DOHH2 (cell line): ENCODE results near the gene DACT1.
"Not testable (repeated sequence)": the region's sequence is repeated elsewhere in the genome, so short reads cannot be mapped to it uniquely, and the experiment has no call there.

Experiments used
- H3F3A ChIP-seq: fragments of 200-600 bp; sonication (generic), shearing (Covaris generic); 2 replicates; pipeline ENCODE4 v1.6.0; 2016; ENCODE audit warnings: antibody characterized with exemption, mild to moderate bottlenecking; ENCODE audit not compliant: control insufficient read depth, insufficient read depth
- H3K27ac ChIP-seq: fragments of 200-600 bp; sonication (generic); 2 replicates; pipeline ENCODE4 v1.5.1; 2014; ENCODE audit warnings: low read depth, mild to moderate bottlenecking, low read length, moderate library complexity
- H3K27me3 ChIP-seq: fragments of 200-600 bp; sonication (generic); 2 replicates; pipeline ENCODE4 v1.6.1; 2014; ENCODE audit warnings: mild to moderate bottlenecking, low read length, mixed read lengths; ENCODE audit not compliant: control insufficient read depth
- H3K36me3 ChIP-seq: fragments of 200-600 bp; sonication (generic); 2 replicates; pipeline ENCODE4 v1.6.1; 2014; ENCODE audit warnings: mild to moderate bottlenecking, low read length, moderate library complexity, mixed read lengths; ENCODE audit not compliant: control insufficient read depth
- H3K4me1 ChIP-seq: fragments of 200-600 bp; sonication (generic); 2 replicates; pipeline ENCODE4 v1.6.1; 2014; ENCODE audit warnings: mild to moderate bottlenecking, low read length, mixed read lengths; ENCODE audit not compliant: control insufficient read depth
- H3K4me2 ChIP-seq: fragments of 200-600 bp; sonication (generic); 2 replicates; pipeline ENCODE4 v1.6.0; 2014; ENCODE audit warnings: mild to moderate bottlenecking, low read length, moderate library complexity
- H3K4me3 ChIP-seq: fragments of 200-600 bp; sonication (generic); 2 replicates; pipeline ENCODE4 v1.5.1; 2014; ENCODE audit warnings: mild to moderate bottlenecking, low read length, mixed read lengths
- H3K79me2 ChIP-seq: fragments of 200-600 bp; sonication (generic); 2 replicates; pipeline ENCODE4 v1.6.1; 2014; ENCODE audit warnings: mild to moderate bottlenecking, low read length, mixed read lengths; ENCODE audit not compliant: control insufficient read depth
- H3K9me2 ChIP-seq: fragments of 200-600 bp; sonication (generic); replicated peaks from 2 replicates; pipeline ENCODE4 v1.6.1; 2014; ENCODE audit warnings: mild to moderate bottlenecking, low read length, mixed read lengths; ENCODE audit not compliant: control insufficient read depth
- H3K9me3 ChIP-seq: fragments of 200-600 bp; sonication (generic); 2 replicates; pipeline ENCODE4 v1.6.1; 2014; ENCODE audit warnings: antibody characterized with exemption, low read length, mixed read lengths; ENCODE audit not compliant: control insufficient read depth, insufficient read depth
- H4K20me1 ChIP-seq: fragments of 200-600 bp; sonication (generic); 2 replicates; pipeline ENCODE4 v1.6.0; 2014; ENCODE audit warnings: low read depth, mild to moderate bottlenecking, antibody characterized with exemption, low read length, moderate library complexity; ENCODE audit not compliant: control insufficient read depth, insufficient read depth
- EZH2phosphoT487 ChIP-seq: fragments of 200-600 bp; sonication (generic); IDR thresholded peaks from 2 replicates; pipeline ENCODE4 v1.6.1; 2017; ENCODE audit warnings: borderline replicate concordance, mild to moderate bottlenecking, antibody characterized with exemption, low read length, moderate library complexity, mixed read lengths
- TF ChIP-seq, protein P1 (sequence below): fragments of 200-600 bp; sonication (generic); IDR thresholded peaks from one replicate; pipeline ENCODE4 v1.5.1; 2014; ENCODE audit warnings: antibody characterized with exemption, mild to moderate bottlenecking, low read depth, low read length; ENCODE audit not compliant: poor library complexity, severe bottlenecking

Gene DACT1, protein sequence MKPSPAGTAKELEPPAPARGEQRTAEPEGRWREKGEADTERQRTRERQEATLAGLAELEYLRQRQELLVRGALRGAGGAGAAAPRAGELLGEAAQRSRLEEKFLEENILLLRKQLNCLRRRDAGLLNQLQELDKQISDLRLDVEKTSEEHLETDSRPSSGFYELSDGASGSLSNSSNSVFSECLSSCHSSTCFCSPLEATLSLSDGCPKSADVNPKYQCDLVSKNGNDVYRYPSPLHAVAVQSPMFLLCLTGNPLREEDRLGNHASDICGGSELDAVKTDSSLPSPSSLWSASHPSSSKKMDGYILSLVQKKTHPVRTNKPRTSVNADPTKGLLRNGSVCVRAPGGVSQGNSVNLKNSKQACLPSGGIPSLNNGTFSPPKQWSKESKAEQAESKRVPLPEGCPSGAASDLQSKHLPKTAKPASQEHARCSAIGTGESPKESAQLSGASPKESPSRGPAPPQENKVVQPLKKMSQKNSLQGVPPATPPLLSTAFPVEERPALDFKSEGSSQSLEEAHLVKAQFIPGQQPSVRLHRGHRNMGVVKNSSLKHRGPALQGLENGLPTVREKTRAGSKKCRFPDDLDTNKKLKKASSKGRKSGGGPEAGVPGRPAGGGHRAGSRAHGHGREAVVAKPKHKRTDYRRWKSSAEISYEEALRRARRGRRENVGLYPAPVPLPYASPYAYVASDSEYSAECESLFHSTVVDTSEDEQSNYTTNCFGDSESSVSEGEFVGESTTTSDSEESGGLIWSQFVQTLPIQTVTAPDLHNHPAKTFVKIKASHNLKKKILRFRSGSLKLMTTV

DNA sequence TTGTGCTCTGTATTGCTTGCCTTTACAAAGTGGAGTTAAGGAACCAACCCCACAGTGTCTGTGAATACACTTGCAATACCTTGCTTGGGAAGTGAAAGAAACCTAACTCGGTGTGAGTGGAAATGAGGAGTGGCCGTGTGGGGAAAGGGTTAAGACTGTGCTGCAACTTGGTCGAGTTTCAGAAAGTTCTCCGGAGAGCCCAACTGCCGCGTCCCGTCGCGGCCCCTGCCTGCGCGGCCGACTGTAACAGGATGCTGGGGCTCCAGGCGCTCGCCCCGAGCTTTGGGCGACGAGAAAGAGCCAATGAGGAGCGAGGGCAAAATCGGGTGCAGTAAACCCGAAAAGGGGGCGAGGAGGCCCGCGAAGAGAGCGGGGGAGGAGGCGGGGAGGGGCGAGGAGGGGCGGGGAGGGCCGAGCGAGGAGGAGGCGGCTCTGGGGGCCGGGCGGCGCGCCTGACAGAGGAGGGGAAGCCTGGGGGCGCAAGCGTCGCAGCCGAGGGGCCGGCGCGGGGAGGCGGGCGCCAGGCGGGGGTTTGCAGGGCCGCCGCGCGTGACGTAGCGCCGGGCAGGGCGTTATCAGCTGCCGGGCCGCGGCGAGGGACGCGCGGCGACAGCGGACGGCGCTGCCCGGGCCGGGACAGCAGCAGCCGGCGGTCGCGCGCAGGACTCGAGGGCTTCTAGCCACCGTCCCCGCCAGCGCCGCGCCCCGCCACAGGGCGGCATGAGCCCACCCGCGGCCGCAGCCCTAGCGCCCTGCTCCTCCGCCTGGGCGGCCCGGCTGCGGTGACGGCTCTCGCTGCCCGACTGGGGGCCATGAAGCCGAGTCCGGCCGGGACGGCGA is at the start of gene DACT1:
TSS of gene DACT1 (plus strand) at position 572 of the 840 bp plus-strand sequence. CDS start at position 813, 241 bp downstream.
- Histone ChIP-seq H3K36me3 (no peaks in the 10 kb centered on the region), H3K27me3 (peaks cover 63% of the 10 kb centered on the region), H3K9me3 (no peaks in the 10 kb centered on the region), H3K27ac (no peak within 1 kb of the TSS), H3K4me1 (peaks cover 14% of the 10 kb centered on the region), H3K9me2 (no peaks in the 10 kb centered on the region), H3K4me2 (peak within 1 kb of the TSS; percentile 45), H4K20me1 (no peaks in the 10 kb centered on the region), H3K4me3 (peak within 1 kb of the TSS; percentile 59), H3F3A (no peaks in the 10 kb centered on the region), H3K79me2 (no peaks in the 10 kb centered on the region)
- TF ChIP-seq EZH2phosphoT487 = peak; percentile 76; the same call in 1 of the 2 replicates
- TF ChIP-seq, protein P1, sequence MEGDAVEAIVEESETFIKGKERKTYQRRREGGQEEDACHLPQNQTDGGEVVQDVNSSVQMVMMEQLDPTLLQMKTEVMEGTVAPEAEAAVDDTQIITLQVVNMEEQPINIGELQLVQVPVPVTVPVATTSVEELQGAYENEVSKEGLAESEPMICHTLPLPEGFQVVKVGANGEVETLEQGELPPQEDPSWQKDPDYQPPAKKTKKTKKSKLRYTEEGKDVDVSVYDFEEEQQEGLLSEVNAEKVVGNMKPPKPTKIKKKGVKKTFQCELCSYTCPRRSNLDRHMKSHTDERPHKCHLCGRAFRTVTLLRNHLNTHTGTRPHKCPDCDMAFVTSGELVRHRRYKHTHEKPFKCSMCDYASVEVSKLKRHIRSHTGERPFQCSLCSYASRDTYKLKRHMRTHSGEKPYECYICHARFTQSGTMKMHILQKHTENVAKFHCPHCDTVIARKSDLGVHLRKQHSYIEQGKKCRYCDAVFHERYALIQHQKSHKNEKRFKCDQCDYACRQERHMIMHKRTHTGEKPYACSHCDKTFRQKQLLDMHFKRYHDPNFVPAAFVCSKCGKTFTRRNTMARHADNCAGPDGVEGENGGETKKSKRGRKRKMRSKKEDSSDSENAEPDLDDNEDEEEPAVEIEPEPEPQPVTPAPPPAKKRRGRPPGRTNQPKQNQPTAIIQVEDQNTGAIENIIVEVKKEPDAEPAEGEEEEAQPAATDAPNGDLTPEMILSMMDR = no peak

DNA sequence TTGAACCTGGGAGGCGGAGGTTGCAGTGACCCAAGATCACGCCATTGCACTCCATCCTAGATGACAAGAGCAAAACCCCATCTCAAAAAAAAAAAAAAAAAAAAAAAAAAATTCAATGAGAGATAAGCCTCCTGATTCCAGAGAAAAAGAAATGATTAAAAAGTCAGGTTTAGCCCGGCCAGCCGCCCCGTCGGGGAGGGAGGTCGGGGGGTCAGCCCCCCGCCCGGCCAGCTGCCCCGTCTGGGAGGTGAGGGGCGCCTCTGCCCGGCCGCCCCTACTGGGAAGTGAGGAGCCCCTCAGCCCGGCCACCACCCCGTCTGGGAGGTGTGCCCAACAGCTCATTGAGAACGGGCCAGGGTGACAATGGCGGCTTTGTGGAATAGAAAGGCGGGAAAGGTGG is 49.4 kb upstream of the DACT1 start:
- H3K79me2 ChIP-seq, H3K9me3 ChIP-seq, H3K27me3 ChIP-seq, H3F3A ChIP-seq, H4K20me1 ChIP-seq, H3K4me3 ChIP-seq, H3K27ac ChIP-seq, H3K4me2 ChIP-seq, H3K36me3 ChIP-seq, H3K9me2 ChIP-seq, H3K4me1 ChIP-seq: not testable (repeated sequence)

DNA sequence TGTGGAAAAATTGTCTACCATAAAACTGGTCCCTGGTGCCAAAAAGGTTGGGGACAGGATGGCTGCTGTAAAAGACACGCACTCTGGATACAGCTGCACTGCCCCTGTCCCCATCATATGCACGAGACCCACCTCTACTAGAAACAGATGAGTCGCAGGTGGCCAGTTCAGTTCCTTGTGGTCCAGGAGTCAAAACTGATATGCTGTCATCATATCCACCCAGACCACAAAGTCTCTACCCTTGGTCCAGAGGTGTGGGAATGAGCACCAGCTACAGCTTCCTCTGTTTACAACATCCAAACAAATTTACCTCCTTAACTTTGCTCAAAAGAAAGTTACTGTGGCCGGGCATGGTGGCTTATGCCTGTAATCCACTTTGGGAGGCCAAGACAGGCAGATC is 43.8 kb upstream of the DACT1 start:
- H3K9me3 ChIP-seq = no peaks in the 10 kb centered on the region
- no peaks in the 10 kb centered on the region for H3K9me2 ChIP-seq
- no peaks in the 10 kb centered on the region for H3K27me3 ChIP-seq
- no peaks in the 10 kb centered on the region for H3K4me1 ChIP-seq
- no peaks in the 10 kb centered on the region for H3F3A ChIP-seq
- H3K27ac ChIP-seq = no peak overlapping the region
- H3K4me3 ChIP-seq = no peak overlapping the region
- TF ChIP-seq EZH2phosphoT487 = no peak
- TF ChIP-seq, protein P1 = no peak
- H3K79me2 ChIP-seq = no peaks in the 10 kb centered on the region
- H3K36me3 ChIP-seq = no peaks in the 10 kb centered on the region
- H4K20me1 ChIP-seq = no peaks in the 10 kb centered on the region
- no peak overlapping the region for H3K4me2 ChIP-seq
